Panc1 (cell line): ENCODE data around the gene TANGO6. TPM values are rescaled to one million over a fixed set of nuclear protein-coding genes. Genes with fewer than 3 reads are reported as not detected.

Source experiments
- ATAC-seq: fragments of 200-7000 bp; cut with Tn5 transposase; 2 replicates; pipeline ENCODE4 v1.9.1; 2020; ENCODE audit warnings: mild to moderate bottlenecking, moderate library complexity
- BruUV-seq: library from RNA; stranded (reverse); fragments of 400-500 nt; replicated peaks from 2 replicates; lab custom pipeline; 2021; lab: Mats Ljungman, UMichigan
- CTCF ChIA-PET: fragments of 300-600 bp; sonication (Branson Sonifier 250); formaldehyde crosslinking; loops from one replicate; lab custom pipeline; 2022; ENCODE audit warnings: antibody characterized with exemption; lab: Charles Lee
- POLR2A ChIA-PET: fragments of 300-600 bp; sonication (Branson Sonifier 250); formaldehyde crosslinking; loops from one replicate; lab custom pipeline; 2022; ENCODE audit warnings: antibody characterized with exemption; lab: Charles Lee
- DNase-seq: peaks from one replicate; pipeline ENCODE4 v3.0.0-alpha.2; 2010; ENCODE audit warnings: low read depth, low spot score
- H3K27ac ChIP-seq: 2 replicates; pipeline ENCODE4 v1.5.1; 2011; ENCODE audit warnings: mild to moderate bottlenecking, low read length, inconsistent platforms
- H3K27me3 ChIP-seq: fragments of 200-500 bp; sonication (Bioruptor generic); 2 replicates; pipeline ENCODE4 v1.6.0; 2014; ENCODE audit warnings: low read length, inconsistent platforms; ENCODE audit not compliant: control insufficient read depth, insufficient read depth
- H3K36me3 ChIP-seq: fragments of 200-500 bp; sonication (Bioruptor generic); 2 replicates; pipeline ENCODE4 v1.5.1; 2014; ENCODE audit warnings: inconsistent platforms, mild to moderate bottlenecking, low read length, moderate library complexity; ENCODE audit not compliant: control insufficient read depth, insufficient read depth
- H3K4me1 ChIP-seq: 2 replicates; pipeline ENCODE4 v1.5.1; 2011; ENCODE audit warnings: inconsistent platforms, mild to moderate bottlenecking, low read length, moderate library complexity; ENCODE audit not compliant: control insufficient read depth, insufficient read depth
- H3K4me3 ChIP-seq, 2 experiments: 2 replicates each; pipeline ENCODE4 v1.5.1; 2011 to 2012; ENCODE audit warnings: low read depth in 2 of 2, low read length in 2 of 2, mild to moderate bottlenecking in 2 of 2, inconsistent platforms in 1 of 2, moderate library complexity in 1 of 2
- H3K9me3 ChIP-seq: fragments of 200-500 bp; sonication (Bioruptor generic); 2 replicates; pipeline ENCODE4 v1.5.1; 2014; ENCODE audit warnings: low read depth, mild to moderate bottlenecking, inconsistent platforms, low read length, moderate library complexity; ENCODE audit not compliant: control insufficient read depth, insufficient read depth
- POLR2AphosphoS5 ChIP-seq: IDR thresholded peaks from 2 replicates; pipeline ENCODE4 v1.6.1; 2012; ENCODE audit warnings: mild to moderate bottlenecking, low read depth, low read length, moderate library complexity
- SIN3A ChIP-seq: IDR thresholded peaks from 2 replicates; pipeline ENCODE4 v1.6.1; 2012; ENCODE audit warnings: low read depth, mild to moderate bottlenecking, low read length, moderate library complexity, borderline replicate concordance; ENCODE audit not compliant: insufficient read depth
- TCF7L2 ChIP-seq: IDR thresholded peaks from 2 replicates; pipeline ENCODE4 v1.6.1; 2011; ENCODE audit warnings: mild to moderate bottlenecking, low read depth, low read length, inconsistent platforms
- in situ Hi-C: cut with HindIII; loops from 2 replicates; pipeline ENCODE4 v1.10.0; 2016; ENCODE audit warnings: low sequenced_read_pairs, low pct_unique_long_range_greater_than_20kb
- intact Hi-C: fragments of 100-400 bp; cut with micrococcal nuclease; formaldehyde crosslinking; loops from one replicate; pipeline ENCODE4 v1.10.0; 2022; ENCODE audit not compliant: unreplicated experiment
- total RNA-seq: library from RNA; stranded (reverse); gene quantifications from one replicate; pipeline ENCODE4 v1.2.1, GENCODE V29; 2021; ENCODE audit not compliant: unreplicated experiment
- TF ChIP-seq, protein P1 (sequence below): fragments of 450-650 bp; IDR thresholded peaks from 2 replicates; pipeline ENCODE4 v1.5.1; 2017; ENCODE audit warnings: mild to moderate bottlenecking
- TF ChIP-seq, protein P2 (sequence below), 2 experiments: IDR thresholded peaks; 2 replicates each; pipeline ENCODE4 v1.6.1; 2011 to 2012; ENCODE audit warnings: low read depth in 2 of 2, control low read depth in 1 of 2, low read length in 1 of 2, mild to moderate bottlenecking in 1 of 2, moderate library complexity in 1 of 2; ENCODE audit not compliant: insufficient read depth in 1 of 2

The TANGO6 gene
- total RNA-seq, 1 experiment from 2014 or later: 11.0 TPM

DNA sequence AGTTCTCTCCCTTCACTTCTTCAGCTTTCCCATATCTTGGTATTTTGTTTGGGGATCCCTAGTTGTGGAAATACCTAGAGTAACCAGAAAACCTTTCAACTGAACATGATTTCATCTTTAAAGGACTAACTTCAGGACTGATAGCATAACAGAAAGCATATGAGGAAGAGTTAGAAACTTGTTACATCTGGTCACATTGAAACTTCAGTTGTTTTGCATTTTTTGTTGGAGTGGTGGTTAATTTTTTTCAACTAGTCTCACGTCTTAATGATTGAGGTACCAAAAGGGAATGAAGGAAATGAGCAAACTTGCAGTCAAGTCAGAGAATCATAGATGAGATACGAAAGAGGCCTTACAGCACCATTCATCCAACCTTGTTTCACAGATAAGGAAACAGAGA, 49.6 kb downstream of the TANGO6 start:
- intact Hi-C loops (no loop called here), in situ Hi-C loops (no loop called here)
- ChIA-PET CTCF (no interaction called here), POLR2A (no interaction called here)
- no peaks in the 10 kb centered on the region for H3K36me3 ChIP-seq
- no peaks in the 10 kb centered on the region for H3K9me3 ChIP-seq
- H3K27ac ChIP-seq: no peak overlapping the region
- no TSS peak for BruUV-seq
- no peaks in the 10 kb centered on the region for H3K27me3 ChIP-seq
- TF ChIP-seq, protein P1, sequence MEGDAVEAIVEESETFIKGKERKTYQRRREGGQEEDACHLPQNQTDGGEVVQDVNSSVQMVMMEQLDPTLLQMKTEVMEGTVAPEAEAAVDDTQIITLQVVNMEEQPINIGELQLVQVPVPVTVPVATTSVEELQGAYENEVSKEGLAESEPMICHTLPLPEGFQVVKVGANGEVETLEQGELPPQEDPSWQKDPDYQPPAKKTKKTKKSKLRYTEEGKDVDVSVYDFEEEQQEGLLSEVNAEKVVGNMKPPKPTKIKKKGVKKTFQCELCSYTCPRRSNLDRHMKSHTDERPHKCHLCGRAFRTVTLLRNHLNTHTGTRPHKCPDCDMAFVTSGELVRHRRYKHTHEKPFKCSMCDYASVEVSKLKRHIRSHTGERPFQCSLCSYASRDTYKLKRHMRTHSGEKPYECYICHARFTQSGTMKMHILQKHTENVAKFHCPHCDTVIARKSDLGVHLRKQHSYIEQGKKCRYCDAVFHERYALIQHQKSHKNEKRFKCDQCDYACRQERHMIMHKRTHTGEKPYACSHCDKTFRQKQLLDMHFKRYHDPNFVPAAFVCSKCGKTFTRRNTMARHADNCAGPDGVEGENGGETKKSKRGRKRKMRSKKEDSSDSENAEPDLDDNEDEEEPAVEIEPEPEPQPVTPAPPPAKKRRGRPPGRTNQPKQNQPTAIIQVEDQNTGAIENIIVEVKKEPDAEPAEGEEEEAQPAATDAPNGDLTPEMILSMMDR: no peak
- TF ChIP-seq, protein P2, sequence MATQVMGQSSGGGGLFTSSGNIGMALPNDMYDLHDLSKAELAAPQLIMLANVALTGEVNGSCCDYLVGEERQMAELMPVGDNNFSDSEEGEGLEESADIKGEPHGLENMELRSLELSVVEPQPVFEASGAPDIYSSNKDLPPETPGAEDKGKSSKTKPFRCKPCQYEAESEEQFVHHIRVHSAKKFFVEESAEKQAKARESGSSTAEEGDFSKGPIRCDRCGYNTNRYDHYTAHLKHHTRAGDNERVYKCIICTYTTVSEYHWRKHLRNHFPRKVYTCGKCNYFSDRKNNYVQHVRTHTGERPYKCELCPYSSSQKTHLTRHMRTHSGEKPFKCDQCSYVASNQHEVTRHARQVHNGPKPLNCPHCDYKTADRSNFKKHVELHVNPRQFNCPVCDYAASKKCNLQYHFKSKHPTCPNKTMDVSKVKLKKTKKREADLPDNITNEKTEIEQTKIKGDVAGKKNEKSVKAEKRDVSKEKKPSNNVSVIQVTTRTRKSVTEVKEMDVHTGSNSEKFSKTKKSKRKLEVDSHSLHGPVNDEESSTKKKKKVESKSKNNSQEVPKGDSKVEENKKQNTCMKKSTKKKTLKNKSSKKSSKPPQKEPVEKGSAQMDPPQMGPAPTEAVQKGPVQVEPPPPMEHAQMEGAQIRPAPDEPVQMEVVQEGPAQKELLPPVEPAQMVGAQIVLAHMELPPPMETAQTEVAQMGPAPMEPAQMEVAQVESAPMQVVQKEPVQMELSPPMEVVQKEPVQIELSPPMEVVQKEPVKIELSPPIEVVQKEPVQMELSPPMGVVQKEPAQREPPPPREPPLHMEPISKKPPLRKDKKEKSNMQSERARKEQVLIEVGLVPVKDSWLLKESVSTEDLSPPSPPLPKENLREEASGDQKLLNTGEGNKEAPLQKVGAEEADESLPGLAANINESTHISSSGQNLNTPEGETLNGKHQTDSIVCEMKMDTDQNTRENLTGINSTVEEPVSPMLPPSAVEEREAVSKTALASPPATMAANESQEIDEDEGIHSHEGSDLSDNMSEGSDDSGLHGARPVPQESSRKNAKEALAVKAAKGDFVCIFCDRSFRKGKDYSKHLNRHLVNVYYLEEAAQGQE (IDR thresholded peaks at IDR 0.05; ENCODE audit: insufficient read depth in 1 of 2, low read depth in 2 of 2, low read length in 1 of 2): no peak
- TF ChIP-seq POLR2AphosphoS5 (no peak), TCF7L2 (no peak), SIN3A (no peak)
- H3K4me3 ChIP-seq: no peak overlapping the region
- DNase-seq (no peak), ATAC-seq (no peak)
- H3K4me1 ChIP-seq: no peaks in the 10 kb centered on the region

DNA sequence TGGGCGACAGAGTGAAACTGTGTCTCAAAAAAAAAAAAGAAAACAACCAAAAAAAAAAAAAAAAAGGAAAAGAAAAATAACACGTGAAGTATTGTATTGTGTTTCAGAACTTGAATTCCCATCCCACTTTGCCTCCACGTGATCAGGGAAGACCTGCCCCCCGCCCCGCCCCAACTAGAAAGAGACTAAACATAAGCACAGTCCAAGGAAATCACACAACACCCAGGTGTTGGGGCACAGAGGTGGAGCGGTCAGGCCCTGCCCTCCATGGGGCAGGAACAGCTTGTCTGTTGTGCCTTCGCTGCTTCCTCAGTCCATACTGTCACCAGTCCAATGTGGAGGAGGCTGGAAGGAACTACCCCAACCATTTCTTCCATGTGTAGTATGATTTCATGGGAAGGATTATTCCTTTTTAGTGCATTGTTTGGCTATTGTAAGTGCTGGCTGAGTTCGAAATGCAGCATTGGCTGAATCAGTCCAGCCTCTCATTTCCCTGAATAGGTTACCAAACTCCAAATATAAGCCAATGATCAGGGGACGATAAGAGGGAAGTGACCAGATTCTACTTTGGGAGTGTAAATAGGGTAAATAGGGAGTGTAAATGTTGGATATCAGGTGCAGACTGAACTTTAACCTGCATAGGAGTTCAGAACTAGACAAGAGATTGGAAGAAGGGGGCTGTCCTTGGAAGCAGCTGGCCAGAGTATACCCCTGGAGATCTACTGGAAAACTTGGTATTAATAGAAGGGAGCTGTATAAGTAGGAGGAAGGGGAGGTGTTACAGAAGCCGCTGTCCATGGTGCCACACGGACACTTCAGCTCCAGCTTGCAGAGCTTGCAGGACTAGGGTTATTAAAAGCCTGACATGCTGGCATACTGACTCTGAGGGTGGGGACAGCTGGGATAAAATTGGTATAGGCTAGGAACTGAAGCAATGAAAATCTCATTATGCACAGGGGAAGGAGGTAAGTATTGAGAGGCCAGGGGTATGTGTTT, 50.7 kb downstream of the TANGO6 start:
- H3K27ac ChIP-seq: no peak overlapping the region
- TF ChIP-seq, protein P2 (IDR thresholded peaks at IDR 0.05; ENCODE audit: insufficient read depth in 1 of 2, low read depth in 2 of 2, low read length in 1 of 2): peak; percentile 83 to 86
- TF ChIP-seq TCF7L2: no peak
- TF ChIP-seq SIN3A: no peak
- TF ChIP-seq, protein P1: no peak
- TF ChIP-seq POLR2AphosphoS5: no peak
- ChIA-PET CTCF (no interaction called here), POLR2A (no interaction called here)
- no peaks in the 10 kb centered on the region for H3K27me3 ChIP-seq
- intact Hi-C loops (no loop called here), in situ Hi-C loops (no loop called here)
- no peaks in the 10 kb centered on the region for H3K9me3 ChIP-seq
- no TSS peak for BruUV-seq
- no peak for ATAC-seq
- no peak overlapping the region for H3K4me3 ChIP-seq
- DNase-seq: no peak
- no peaks in the 10 kb centered on the region for H3K36me3 ChIP-seq
- H3K4me1 ChIP-seq: no peaks in the 10 kb centered on the region
